Measurements from ENCODE around the gene ATG4D.
A peak's percentile ranks its signal among the peaks of the same experiment; 100 is the strongest.
"Not testable (repeated sequence)": the region's sequence is repeated elsewhere in the genome, so short reads cannot be mapped to it uniquely, and the experiment has no call there.

ATG4D gene

DNA sequence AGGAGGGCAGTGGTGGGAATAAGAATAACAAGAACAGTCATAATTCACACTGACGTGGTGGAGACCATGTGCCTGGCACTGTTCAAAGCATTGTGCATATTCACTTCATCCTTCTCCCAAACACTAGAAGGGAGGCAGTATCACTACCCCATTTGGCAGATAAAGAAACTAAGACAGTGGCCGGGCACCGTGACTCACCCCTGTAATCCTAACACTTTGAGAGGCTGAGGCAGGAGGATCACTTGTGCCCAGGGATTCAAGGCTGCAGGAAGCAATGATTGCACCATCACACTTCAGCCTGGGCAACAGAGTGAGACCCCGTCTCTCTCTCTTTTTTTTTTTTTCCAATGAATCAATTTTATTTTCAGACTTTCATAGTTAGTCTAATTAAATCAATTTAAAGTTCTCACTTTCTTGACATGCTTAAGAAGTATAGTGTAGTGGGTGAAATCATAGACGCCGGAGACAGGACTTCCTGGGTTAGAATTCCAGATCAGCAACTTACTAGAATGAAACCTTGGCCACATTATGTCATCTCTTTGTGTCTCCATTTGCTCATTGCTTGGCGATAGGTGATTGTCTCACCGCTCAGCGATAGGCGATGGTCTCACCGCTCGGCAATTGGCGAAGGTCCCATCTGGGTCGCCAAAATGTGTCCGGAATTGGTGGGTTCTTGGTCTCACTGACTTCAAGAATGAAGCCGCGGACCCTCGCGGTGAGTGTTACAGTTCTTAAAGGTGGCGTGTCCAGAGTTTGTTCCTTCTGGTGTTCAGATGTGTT, 5.3 kb upstream of the ATG4D start:
- Histone ChIP-seq H3K27me3 (ENCODE audit: control insufficient read depth in 2 of 2, insufficient read depth in 2 of 2, low read length in 2 of 2) (peaks cover 3 to 5% of the 10 kb centered on the region in 2 donors), H3K9ac (ENCODE audit: low read depth in 1 of 2, low read length in 2 of 2) (no peak overlapping the region), H3K9me3 (ENCODE audit: control insufficient read depth in 2 of 2, low read length in 2 of 2) (no peaks in the 10 kb centered on the region), H3K4me3 (ENCODE audit: low read length in 2 of 2) (no peak overlapping the region), H3K36me3 (ENCODE audit: control insufficient read depth in 2 of 2, insufficient read depth in 2 of 2, low read length in 2 of 2) (no peaks in the 10 kb centered on the region), H3K27ac (ENCODE audit: low read depth in 2 of 2, low read length in 2 of 2) (no peak overlapping the region), H3K4me1 (ENCODE audit: control insufficient read depth in 2 of 2, insufficient read depth in 2 of 2, low read length in 2 of 2) (peaks cover 0 to 4% of the 10 kb centered on the region in 2 donors)

DNA sequence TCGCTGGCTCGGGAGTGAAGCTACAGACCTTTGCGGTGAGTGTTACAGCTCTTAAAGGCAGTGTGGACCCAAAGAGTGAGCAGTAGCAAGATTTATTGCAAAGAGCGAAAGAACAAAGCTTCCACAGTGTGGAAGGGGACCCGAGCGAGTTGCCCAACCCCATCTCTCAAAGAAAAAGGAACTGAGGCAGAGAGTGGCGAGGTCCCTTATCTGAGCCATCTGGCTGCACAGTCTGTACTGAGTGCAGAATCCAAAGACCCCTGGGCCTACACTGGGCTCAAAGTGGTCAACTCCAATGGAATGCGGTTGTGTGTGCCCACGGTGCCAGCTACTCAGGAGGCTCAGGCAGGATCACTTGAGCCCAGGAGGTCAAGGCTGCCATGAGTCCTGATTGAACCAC, 4.7 kb upstream of the ATG4D start:
- H3K4me3 ChIP-seq (ENCODE audit: low read length in 2 of 2); H3K27me3 ChIP-seq (ENCODE audit: control insufficient read depth in 2 of 2, insufficient read depth in 2 of 2, low read length in 2 of 2); H3K9me3 ChIP-seq (ENCODE audit: control insufficient read depth in 2 of 2, low read length in 2 of 2); H3K9ac ChIP-seq (ENCODE audit: low read depth in 1 of 2, low read length in 2 of 2); H3K36me3 ChIP-seq (ENCODE audit: control insufficient read depth in 2 of 2, insufficient read depth in 2 of 2, low read length in 2 of 2); H3K4me1 ChIP-seq (ENCODE audit: control insufficient read depth in 2 of 2, insufficient read depth in 2 of 2, low read length in 2 of 2); H3K27ac ChIP-seq (ENCODE audit: low read depth in 2 of 2, low read length in 2 of 2): not testable (repeated sequence)

DNA sequence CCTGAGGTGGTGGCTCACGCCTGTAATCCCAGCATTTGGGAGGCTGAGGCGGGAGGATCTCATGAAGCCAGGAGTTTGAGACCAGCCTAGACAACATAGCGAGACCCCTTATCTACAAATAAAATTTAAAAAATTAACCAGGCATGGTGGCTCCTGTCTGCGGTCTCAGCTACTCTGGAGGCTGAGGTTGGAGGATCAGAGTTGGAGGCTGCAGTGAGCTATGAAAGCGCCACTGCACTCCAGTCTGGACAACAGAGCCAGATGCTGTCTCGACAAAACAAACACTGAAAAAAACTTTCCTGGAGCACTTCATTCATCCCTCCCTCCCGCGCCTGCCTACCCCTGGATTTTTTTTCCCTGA, 665 bp upstream of the ATG4D start:
- peaks cover 5 to 10% of the 10 kb centered on the region in 2 donors for H3K36me3 ChIP-seq (ENCODE audit: control insufficient read depth in 2 of 2, insufficient read depth in 2 of 2, low read length in 2 of 2)
- peaks cover 2% of the 10 kb centered on the region in 2 donors for H3K27me3 ChIP-seq (ENCODE audit: control insufficient read depth in 2 of 2, insufficient read depth in 2 of 2, low read length in 2 of 2)
- H3K4me1 ChIP-seq (ENCODE audit: control insufficient read depth in 2 of 2, insufficient read depth in 2 of 2, low read length in 2 of 2), result peaks cover 9 to 17% of the 10 kb centered on the region in 2 donors
- no peak overlapping the region for H3K9ac ChIP-seq (ENCODE audit: low read depth in 1 of 2, low read length in 2 of 2)
- peak overlapping the region in 1 of 2 donors; percentile 82 for H3K27ac ChIP-seq (ENCODE audit: low read depth in 2 of 2, low read length in 2 of 2)
- no peaks in the 10 kb centered on the region for H3K9me3 ChIP-seq (ENCODE audit: control insufficient read depth in 2 of 2, low read length in 2 of 2)
- H3K4me3 ChIP-seq (ENCODE audit: low read length in 2 of 2), result peak overlapping the region; percentile 32 to 83

DNA sequence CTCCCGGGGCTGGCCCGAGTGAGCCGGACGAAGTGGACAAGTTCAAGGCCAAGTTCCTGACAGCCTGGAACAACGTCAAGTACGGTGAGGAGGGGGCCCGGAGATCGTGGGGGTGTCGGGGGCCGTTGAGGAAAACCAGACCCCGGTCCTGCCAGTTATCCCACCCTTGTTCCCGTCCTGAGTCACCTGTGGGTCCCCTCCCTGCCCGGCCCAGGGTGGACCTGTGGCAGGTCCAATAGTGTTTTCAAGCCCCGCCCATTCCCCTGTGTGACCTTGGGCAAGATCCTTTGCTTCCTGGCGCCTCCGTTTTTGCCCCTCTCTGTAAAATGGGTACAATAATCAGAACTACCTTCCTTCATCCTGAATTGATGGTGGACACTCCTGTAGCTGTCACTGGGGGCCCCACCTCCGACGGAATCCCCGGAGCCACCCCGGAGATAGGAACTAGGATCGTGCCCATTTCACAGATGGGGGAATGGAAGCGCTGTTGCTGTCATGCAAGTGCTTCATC, 593 bp downstream of the ATG4D start:
- Histone ChIP-seq H3K27me3 (ENCODE audit: control insufficient read depth in 2 of 2, insufficient read depth in 2 of 2, low read length in 2 of 2) (peaks cover 0 to 2% of the 10 kb centered on the region in 2 donors), H3K27ac (ENCODE audit: low read depth in 2 of 2, low read length in 2 of 2) (peak overlapping the region; percentile 82 to 88), H3K9me3 (ENCODE audit: control insufficient read depth in 2 of 2, low read length in 2 of 2) (no peaks in the 10 kb centered on the region), H3K36me3 (ENCODE audit: control insufficient read depth in 2 of 2, insufficient read depth in 2 of 2, low read length in 2 of 2) (peaks cover 17% of the 10 kb centered on the region in 2 donors), H3K4me1 (ENCODE audit: control insufficient read depth in 2 of 2, insufficient read depth in 2 of 2, low read length in 2 of 2) (peaks cover 9 to 17% of the 10 kb centered on the region in 2 donors), H3K9ac (ENCODE audit: low read depth in 1 of 2, low read length in 2 of 2) (peak overlapping the region; percentile 68 to 98), H3K4me3 (ENCODE audit: low read length in 2 of 2) (peak overlapping the region; percentile 71 to 83)

DNA sequence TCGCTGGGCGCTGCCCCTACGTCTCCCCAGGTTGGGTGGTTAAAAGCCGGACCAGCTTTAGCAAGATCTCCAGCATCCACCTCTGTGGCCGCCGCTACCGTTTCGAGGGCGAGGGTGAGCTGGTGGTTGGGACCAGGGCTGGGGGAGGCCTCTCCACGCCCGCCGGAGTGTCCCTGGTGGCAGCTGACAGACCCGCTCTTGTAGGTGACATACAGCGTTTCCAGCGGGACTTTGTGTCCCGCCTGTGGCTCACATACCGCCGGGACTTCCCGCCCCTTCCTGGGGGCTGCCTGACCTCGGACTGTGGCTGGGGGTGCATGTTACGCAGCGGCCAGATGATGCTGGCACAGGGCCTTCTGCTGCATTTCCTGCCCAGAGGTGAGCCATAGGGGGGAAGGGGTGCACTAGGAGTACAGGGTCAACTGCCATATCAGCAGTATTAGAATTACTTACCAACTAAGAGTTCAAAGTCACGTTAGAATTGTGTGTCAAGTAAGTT, 1.1 kb downstream of the ATG4D start:
- Histone ChIP-seq H3K36me3 (ENCODE audit: control insufficient read depth in 2 of 2, insufficient read depth in 2 of 2, low read length in 2 of 2) (peaks cover 17% of the 10 kb centered on the region in 2 donors), H3K4me1 (ENCODE audit: control insufficient read depth in 2 of 2, insufficient read depth in 2 of 2, low read length in 2 of 2) (peaks cover 9 to 17% of the 10 kb centered on the region in 2 donors), H3K9me3 (ENCODE audit: control insufficient read depth in 2 of 2, low read length in 2 of 2) (no peaks in the 10 kb centered on the region), H3K9ac (ENCODE audit: low read depth in 1 of 2, low read length in 2 of 2) (peak overlapping the region; percentile 68 to 98), H3K27me3 (ENCODE audit: control insufficient read depth in 2 of 2, insufficient read depth in 2 of 2, low read length in 2 of 2) (peaks cover 0 to 2% of the 10 kb centered on the region in 2 donors), H3K27ac (ENCODE audit: low read depth in 2 of 2, low read length in 2 of 2) (peak overlapping the region; percentile 82 to 88), H3K4me3 (ENCODE audit: low read length in 2 of 2) (peak overlapping the region; percentile 71 to 83)

DNA sequence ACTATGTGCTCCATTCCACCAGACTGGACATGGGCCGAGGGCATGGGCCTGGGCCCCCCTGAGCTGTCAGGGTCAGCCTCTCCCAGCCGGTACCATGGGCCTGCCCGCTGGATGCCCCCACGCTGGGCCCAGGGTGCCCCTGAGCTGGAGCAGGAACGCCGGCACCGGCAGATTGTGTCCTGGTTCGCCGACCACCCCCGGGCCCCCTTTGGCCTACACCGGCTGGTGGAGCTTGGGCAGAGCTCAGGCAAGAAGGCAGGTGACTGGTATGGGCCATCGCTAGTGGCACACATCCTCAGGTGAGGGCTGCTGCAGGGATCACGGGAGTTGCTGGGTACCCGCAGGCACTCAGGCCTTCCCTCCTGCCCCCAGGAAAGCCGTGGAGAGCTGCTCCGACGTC, 3.1 kb downstream of the ATG4D start:
- Histone ChIP-seq H3K36me3 (ENCODE audit: control insufficient read depth in 2 of 2, insufficient read depth in 2 of 2, low read length in 2 of 2) (peaks cover 21 to 23% of the 10 kb centered on the region in 2 donors), H3K27ac (ENCODE audit: low read depth in 2 of 2, low read length in 2 of 2) (no peak overlapping the region), H3K4me1 (ENCODE audit: control insufficient read depth in 2 of 2, insufficient read depth in 2 of 2, low read length in 2 of 2) (peaks cover 13 to 24% of the 10 kb centered on the region in 2 donors), H3K9ac (ENCODE audit: low read depth in 1 of 2, low read length in 2 of 2) (no peak overlapping the region), H3K9me3 (ENCODE audit: control insufficient read depth in 2 of 2, low read length in 2 of 2) (no peaks in the 10 kb centered on the region), H3K4me3 (ENCODE audit: low read length in 2 of 2) (no peak overlapping the region), H3K27me3 (ENCODE audit: control insufficient read depth in 2 of 2, insufficient read depth in 2 of 2, low read length in 2 of 2) (no peaks in the 10 kb centered on the region)

DNA sequence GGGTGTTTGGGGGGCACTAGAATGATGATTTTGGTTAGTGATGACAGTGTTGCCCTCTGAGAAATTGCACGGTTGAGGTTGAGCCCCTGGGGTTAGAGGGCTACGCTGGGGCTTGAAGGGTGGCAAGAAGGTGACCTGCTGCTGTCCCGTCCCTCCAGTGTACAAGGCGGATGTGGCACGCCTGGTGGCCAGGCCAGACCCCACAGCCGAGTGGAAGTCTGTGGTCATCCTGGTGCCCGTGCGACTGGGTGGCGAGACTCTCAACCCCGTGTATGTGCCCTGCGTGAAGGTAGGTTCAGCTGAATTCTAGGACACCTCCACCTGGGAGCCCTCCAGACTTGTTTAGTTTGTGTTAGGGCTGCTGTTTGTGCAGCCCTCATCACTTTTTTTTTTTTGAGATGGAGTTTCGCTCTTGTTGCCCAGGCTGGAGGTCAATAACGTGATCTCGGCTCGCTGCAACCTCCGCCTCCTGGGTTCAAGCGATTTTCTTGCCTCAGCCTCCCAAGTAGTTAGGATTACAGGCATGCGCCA, 5.1 kb downstream of the ATG4D start:
- Histone ChIP-seq H3K9me3 (ENCODE audit: control insufficient read depth in 2 of 2, low read length in 2 of 2) (no peaks in the 10 kb centered on the region), H3K4me3 (ENCODE audit: low read length in 2 of 2) (no peak overlapping the region), H3K27me3 (ENCODE audit: control insufficient read depth in 2 of 2, insufficient read depth in 2 of 2, low read length in 2 of 2) (no peaks in the 10 kb centered on the region), H3K27ac (ENCODE audit: low read depth in 2 of 2, low read length in 2 of 2) (no peak overlapping the region), H3K4me1 (ENCODE audit: control insufficient read depth in 2 of 2, insufficient read depth in 2 of 2, low read length in 2 of 2) (peaks cover 29 to 32% of the 10 kb centered on the region in 2 donors), H3K9ac (ENCODE audit: low read depth in 1 of 2, low read length in 2 of 2) (no peak overlapping the region), H3K36me3 (ENCODE audit: control insufficient read depth in 2 of 2, insufficient read depth in 2 of 2, low read length in 2 of 2) (peaks cover 38 to 42% of the 10 kb centered on the region in 2 donors)

DNA sequence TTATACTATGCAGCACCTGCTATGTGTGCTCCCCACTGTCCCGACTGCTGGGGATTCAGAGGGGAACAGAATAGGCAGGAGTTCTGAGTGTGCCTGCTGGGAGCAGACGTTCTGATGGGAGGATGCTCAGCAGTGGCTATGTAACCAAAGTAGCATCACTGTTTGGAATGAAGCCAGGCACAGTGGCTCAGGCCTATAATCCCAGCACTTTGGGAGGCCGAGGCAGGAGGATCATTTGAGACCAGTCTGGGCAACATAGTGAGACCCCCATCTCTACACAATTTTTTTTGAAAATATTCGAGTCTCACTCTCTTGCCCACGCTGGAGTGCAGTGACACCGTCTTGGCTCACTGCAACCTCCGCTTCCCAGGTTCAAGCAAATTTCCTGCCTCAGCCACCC, 6.0 kb downstream of the ATG4D start:
- Histone ChIP-seq H3K27me3 (ENCODE audit: control insufficient read depth in 2 of 2, insufficient read depth in 2 of 2, low read length in 2 of 2) (no peaks in the 10 kb centered on the region), H3K27ac (ENCODE audit: low read depth in 2 of 2, low read length in 2 of 2) (no peak overlapping the region), H3K36me3 (ENCODE audit: control insufficient read depth in 2 of 2, insufficient read depth in 2 of 2, low read length in 2 of 2) (peaks cover 46% of the 10 kb centered on the region in 2 donors), H3K4me3 (ENCODE audit: low read length in 2 of 2) (no peak overlapping the region), H3K9ac (ENCODE audit: low read depth in 1 of 2, low read length in 2 of 2) (no peak overlapping the region), H3K4me1 (ENCODE audit: control insufficient read depth in 2 of 2, insufficient read depth in 2 of 2, low read length in 2 of 2) (peaks cover 24 to 34% of the 10 kb centered on the region in 2 donors), H3K9me3 (ENCODE audit: control insufficient read depth in 2 of 2, low read length in 2 of 2) (no peaks in the 10 kb centered on the region)

DNA sequence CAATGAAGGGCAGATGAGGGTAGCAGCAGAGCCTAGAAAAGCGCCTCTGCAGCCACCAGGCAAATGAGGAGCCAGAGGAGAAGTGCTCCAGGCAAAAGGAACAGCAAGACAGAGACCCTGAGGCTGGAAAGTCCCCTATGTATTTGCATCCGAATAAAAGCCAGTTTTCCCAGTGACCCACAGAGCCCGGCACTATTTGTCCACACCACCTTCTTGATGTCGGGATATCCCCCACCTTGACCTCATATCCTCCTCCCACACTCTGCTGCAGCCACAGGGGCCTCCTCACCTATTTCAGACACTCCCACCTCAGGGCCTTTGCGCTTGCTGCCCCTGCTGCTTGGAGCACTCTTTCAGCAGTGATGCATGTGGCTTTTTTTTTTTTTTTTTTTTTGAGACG, 6.6 kb downstream of the ATG4D start:
- Histone ChIP-seq H3K9me3 (ENCODE audit: control insufficient read depth in 2 of 2, low read length in 2 of 2) (no peaks in the 10 kb centered on the region), H3K27me3 (ENCODE audit: control insufficient read depth in 2 of 2, insufficient read depth in 2 of 2, low read length in 2 of 2) (no peaks in the 10 kb centered on the region), H3K36me3 (ENCODE audit: control insufficient read depth in 2 of 2, insufficient read depth in 2 of 2, low read length in 2 of 2) (peaks cover 48 to 52% of the 10 kb centered on the region in 2 donors), H3K27ac (ENCODE audit: low read depth in 2 of 2, low read length in 2 of 2) (peak overlapping the region in 1 of 2 donors; percentile 61), H3K4me3 (ENCODE audit: low read length in 2 of 2) (no peak overlapping the region), H3K9ac (ENCODE audit: low read depth in 1 of 2, low read length in 2 of 2) (no peak overlapping the region), H3K4me1 (ENCODE audit: control insufficient read depth in 2 of 2, insufficient read depth in 2 of 2, low read length in 2 of 2) (peaks cover 20 to 29% of the 10 kb centered on the region in 2 donors)

DNA sequence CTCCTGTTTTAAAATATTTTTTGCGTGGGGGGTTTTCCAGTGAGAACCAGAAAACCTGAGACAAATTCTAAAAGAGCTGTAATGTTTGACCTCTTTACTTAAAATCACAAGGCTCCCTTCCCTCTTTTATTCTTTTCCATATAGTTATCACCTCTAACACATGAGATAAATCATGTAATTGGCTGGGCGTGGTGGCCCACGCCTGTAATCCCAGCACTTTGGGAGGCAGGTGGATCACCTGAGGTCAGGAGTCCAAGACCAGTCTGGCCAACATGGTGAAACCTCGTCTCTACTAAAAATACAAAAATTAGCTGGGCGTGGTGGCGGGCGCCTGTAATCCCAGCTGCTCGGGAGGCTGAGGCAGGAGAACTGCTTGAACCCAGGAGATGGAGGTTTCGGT, 7.3 kb downstream of the ATG4D start:
- H3K4me3 ChIP-seq (ENCODE audit: low read length in 2 of 2); H3K27me3 ChIP-seq (ENCODE audit: control insufficient read depth in 2 of 2, insufficient read depth in 2 of 2, low read length in 2 of 2); H3K9ac ChIP-seq (ENCODE audit: low read depth in 1 of 2, low read length in 2 of 2); H3K9me3 ChIP-seq (ENCODE audit: control insufficient read depth in 2 of 2, low read length in 2 of 2): not testable (repeated sequence)
- Histone ChIP-seq H3K4me1 (ENCODE audit: control insufficient read depth in 2 of 2, insufficient read depth in 2 of 2, low read length in 2 of 2) (peaks cover 16 to 29% of the 10 kb centered on the region in 2 donors), H3K27ac (ENCODE audit: low read depth in 2 of 2, low read length in 2 of 2) (peak overlapping the region in 1 of 2 donors; percentile 61), H3K36me3 (ENCODE audit: control insufficient read depth in 2 of 2, insufficient read depth in 2 of 2, low read length in 2 of 2) (peaks cover 52 to 55% of the 10 kb centered on the region in 2 donors)
